ENCODE measurements around the gene GLYATL3.
"Not testable (repeated sequence)": the region's sequence is repeated elsewhere in the genome, so short reads cannot be mapped to it uniquely, and the experiment has no call there.

GLYATL3 gene

DNA sequence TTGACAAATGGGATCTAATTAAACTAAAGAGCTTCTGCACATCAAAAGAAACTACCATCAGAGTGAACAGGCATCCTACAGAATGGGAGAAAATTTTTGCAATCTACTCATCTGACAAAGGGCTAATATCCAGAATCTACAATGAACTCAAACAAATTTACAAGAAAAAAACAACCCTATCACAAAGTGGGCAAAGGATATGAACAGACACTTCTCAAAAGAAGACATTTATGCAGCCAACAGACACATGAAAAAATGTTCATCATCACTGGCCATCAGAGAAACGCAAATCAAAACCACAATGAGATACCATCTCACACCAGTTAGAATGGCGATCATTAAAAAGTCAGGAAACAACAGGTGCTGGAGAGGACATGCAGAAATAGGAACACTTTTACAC, 23.2 kb upstream of the GLYATL3 start:
- DNase-seq (ENCODE audit: low read depth, low spot score); H3K27ac ChIP-seq (ENCODE audit: low read length); H3K9me3 ChIP-seq (ENCODE audit: control insufficient read depth, insufficient read depth, low read length); H3K27me3 ChIP-seq (ENCODE audit: control insufficient read depth, insufficient read depth, low read length); H3K4me1 ChIP-seq (ENCODE audit: control insufficient read depth, insufficient read depth, low read length); H3K4me3 ChIP-seq (ENCODE audit: low read length); H3K36me3 ChIP-seq (ENCODE audit: control insufficient read depth, insufficient read depth, low read length): not testable (repeated sequence)
- no CpG with 5 or more reads among the region's 2 CpGs for WGBS (ENCODE audit: insufficient coverage, insufficient read length)

DNA sequence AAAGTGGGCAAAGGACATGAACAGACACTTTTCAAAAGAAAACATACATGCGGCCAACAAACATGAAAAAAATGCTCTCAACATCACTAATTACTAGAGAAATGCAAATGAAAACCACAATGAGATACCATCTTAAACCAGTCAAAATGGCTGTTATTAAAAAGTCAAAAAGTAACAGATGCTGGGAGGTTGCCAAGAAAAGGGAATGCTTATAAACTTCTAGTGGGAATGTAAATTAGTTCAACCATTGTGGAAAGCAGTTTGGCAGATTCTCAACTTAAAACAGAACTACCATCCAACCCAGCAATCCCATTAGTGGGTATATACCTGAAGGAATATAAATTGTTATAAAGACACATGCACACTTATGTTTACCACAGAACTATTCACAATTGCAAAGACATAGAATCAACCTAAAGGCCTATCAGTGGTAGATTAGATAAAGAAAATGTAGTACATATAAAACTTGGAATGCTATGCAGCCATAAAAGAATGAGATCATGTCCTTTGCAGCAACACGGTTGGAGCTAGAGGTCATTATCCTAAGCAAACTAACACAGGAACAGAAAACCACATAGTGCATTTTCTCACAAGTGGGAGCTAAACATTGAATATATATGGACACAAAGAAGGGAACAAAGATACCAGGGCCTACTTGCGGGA, 20.3 kb upstream of the GLYATL3 start:
- Histone ChIP-seq H3K27ac (ENCODE audit: low read length) (no peak overlapping the region), H3K27me3 (ENCODE audit: control insufficient read depth, insufficient read depth, low read length) (no peaks in the 10 kb centered on the region), H3K9me3 (ENCODE audit: control insufficient read depth, insufficient read depth, low read length) (no peaks in the 10 kb centered on the region), H3K4me3 (ENCODE audit: low read length) (no peak overlapping the region), H3K36me3 (ENCODE audit: control insufficient read depth, insufficient read depth, low read length) (no peaks in the 10 kb centered on the region; the same call in 1 of the 2 replicates), H3K4me1 (ENCODE audit: control insufficient read depth, insufficient read depth, low read length) (no peaks in the 10 kb centered on the region)
- no peak for DNase-seq (ENCODE audit: low read depth, low spot score)
- no CpG with 5 or more reads among the region's 3 CpGs for WGBS (ENCODE audit: insufficient coverage, insufficient read length)

DNA sequence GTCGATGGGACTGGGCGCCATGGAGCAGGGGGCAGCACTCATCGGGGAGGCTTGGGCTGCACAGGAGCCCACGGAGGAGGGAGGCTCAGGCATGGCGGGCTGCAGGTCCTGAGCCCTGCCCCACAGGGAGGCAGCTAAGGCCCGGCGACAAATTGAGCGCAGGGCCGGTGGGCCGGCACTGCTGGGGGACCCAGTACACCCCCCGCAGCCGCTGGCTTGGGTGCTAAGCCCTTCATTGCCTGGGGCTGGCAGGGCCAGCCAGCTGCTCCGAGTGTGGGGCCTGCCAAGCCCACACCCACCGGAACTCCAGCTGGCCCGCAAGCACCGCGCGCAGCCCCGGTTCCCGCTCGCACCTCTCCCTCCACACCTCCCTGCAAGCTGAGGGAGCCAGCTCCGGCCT, 17.9 kb upstream of the GLYATL3 start:
- WGBS (ENCODE audit: insufficient coverage, insufficient read length), result no CpG with 5 or more reads among the region's 22 CpGs
- H3K27me3 ChIP-seq (ENCODE audit: control insufficient read depth, insufficient read depth, low read length); H3K4me1 ChIP-seq (ENCODE audit: control insufficient read depth, insufficient read depth, low read length); H3K27ac ChIP-seq (ENCODE audit: low read length); H3K9me3 ChIP-seq (ENCODE audit: control insufficient read depth, insufficient read depth, low read length); H3K4me3 ChIP-seq (ENCODE audit: low read length); DNase-seq (ENCODE audit: low read depth, low spot score); H3K36me3 ChIP-seq (ENCODE audit: control insufficient read depth, insufficient read depth, low read length): not testable (repeated sequence)

DNA sequence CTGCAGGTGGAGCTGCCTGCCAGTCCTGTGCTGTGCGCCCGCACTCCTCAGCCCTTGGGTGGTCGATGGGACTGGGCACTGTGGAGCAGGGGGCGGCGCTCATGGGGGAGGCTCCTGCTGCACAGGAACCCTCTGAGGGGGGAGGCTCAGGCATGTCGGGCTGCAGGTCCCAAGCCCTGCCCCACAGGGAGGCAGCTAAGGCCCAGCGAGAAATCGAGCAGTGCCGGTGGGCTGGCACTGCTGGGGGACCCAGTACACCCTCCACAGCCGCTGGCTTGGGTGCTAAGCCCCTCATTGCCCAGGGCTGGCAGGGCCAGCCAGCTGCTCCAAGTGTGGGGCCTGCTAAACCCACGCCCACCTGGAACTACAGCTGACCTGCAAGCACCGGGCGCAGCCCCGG, 16.3 kb upstream of the GLYATL3 start:
- WGBS (ENCODE audit: insufficient coverage, insufficient read length), result no CpG with 5 or more reads among the region's 14 CpGs
- not testable (repeated sequence) for H3K9me3 ChIP-seq (ENCODE audit: control insufficient read depth, insufficient read depth, low read length); H3K27ac ChIP-seq (ENCODE audit: low read length); H3K4me3 ChIP-seq (ENCODE audit: low read length); H3K27me3 ChIP-seq (ENCODE audit: control insufficient read depth, insufficient read depth, low read length); H3K4me1 ChIP-seq (ENCODE audit: control insufficient read depth, insufficient read depth, low read length); H3K36me3 ChIP-seq (ENCODE audit: control insufficient read depth, insufficient read depth, low read length); DNase-seq (ENCODE audit: low read depth, low spot score)

DNA sequence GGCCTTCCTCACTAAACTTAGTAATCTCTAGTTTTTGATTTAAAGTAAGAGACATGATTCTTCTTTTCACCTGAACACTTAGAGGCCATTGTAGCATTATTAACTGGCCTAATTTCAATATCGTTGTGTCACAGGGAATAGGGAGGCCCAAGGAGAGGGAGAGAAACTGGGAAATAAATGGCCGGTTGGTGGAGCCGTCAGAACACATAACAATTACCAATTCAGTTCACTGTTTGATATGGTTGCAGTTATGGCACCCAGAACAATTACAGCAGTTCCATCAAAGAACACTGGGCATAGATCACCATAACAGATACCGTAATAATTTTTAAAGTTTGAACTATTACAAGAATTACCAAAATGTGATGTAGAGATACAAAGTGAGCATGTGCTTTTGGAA, 9.1 kb upstream of the GLYATL3 start:
- no peak for DNase-seq (ENCODE audit: low read depth, low spot score)
- peaks cover 5% of the 10 kb centered on the region; the same call in 1 of the 2 replicates for H3K36me3 ChIP-seq (ENCODE audit: control insufficient read depth, insufficient read depth, low read length)
- no peaks in the 10 kb centered on the region for H3K9me3 ChIP-seq (ENCODE audit: control insufficient read depth, insufficient read depth, low read length)
- no peak overlapping the region for H3K4me3 ChIP-seq (ENCODE audit: low read length)
- no peak overlapping the region for H3K27ac ChIP-seq (ENCODE audit: low read length)
- no peaks in the 10 kb centered on the region for H3K4me1 ChIP-seq (ENCODE audit: control insufficient read depth, insufficient read depth, low read length)
- no CpG with 5 or more reads among the region's 4 CpGs for WGBS (ENCODE audit: insufficient coverage, insufficient read length)
- H3K27me3 ChIP-seq (ENCODE audit: control insufficient read depth, insufficient read depth, low read length), result no peaks in the 10 kb centered on the region

DNA sequence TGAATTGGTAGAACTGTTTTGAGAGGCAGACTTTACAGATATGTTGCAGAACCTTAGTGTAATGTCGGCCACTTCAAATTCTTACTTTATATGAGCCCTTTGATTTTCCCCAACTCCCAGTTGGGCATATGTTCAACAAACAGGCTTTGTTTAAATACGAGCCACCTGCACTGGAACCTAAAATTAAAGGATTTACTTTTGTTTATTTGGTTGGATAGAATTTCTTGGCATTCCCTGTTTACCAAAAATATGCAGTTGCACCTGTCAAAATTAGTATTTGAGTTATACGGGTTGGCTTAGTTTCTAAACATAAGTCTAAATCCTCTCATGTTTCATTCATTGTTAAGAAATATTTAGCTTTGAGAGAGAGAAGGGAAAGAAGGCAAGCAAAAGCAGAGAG, 2.4 kb upstream of the GLYATL3 start:
- no CpG with 5 or more reads among the region's 3 CpGs for WGBS (ENCODE audit: insufficient coverage, insufficient read length)
- no peaks in the 10 kb centered on the region for H3K9me3 ChIP-seq (ENCODE audit: control insufficient read depth, insufficient read depth, low read length)
- H3K4me3 ChIP-seq (ENCODE audit: low read length), result no peak overlapping the region
- DNase-seq (ENCODE audit: low read depth, low spot score), result no peak
- no peaks in the 10 kb centered on the region for H3K27me3 ChIP-seq (ENCODE audit: control insufficient read depth, insufficient read depth, low read length)
- H3K27ac ChIP-seq (ENCODE audit: low read length), result no peak overlapping the region
- no peaks in the 10 kb centered on the region for H3K36me3 ChIP-seq (ENCODE audit: control insufficient read depth, insufficient read depth, low read length)
- no peaks in the 10 kb centered on the region for H3K4me1 ChIP-seq (ENCODE audit: control insufficient read depth, insufficient read depth, low read length)

DNA sequence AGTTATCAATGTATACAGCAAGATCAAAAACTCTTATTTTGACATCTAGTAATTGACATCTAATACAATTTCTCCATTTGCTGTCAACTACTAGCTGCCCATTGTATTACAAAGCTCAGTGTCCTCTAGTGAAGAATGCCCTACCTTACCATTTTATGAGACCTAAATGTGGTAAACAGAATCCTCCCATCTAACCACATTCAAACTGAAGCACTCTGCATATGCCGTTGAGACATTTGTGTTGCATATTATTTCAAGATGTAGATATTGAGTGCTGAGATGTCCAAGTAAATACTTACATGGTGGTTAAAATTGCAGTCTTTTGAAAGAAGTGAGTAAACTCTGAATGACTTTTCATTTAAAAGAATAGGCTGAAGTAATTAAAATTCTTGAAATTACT, 597 bp upstream of the GLYATL3 start:
- no CpG with 5 or more reads among the region's 1 CpG for WGBS (ENCODE audit: insufficient coverage, insufficient read length)

DNA sequence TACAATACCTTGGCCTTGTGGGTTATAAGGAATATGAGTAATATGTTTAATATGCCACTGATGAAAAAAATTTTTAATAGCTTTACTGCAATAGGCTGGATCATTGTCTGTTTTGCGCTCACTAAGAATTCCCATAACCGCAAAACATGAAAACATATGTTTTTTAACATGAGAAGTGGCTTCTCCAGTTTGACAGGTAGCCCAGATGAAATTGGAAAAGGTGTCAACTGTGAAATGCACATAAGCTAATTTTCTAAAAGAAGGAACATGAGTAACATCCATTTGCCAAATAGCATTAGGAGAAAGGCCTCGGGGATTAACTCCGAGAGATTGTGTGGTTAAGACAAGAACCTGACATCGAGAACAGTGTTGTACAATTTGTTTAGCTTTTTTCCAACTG, 4.9 kb downstream of the GLYATL3 start:
- no peaks in the 10 kb centered on the region for H3K27me3 ChIP-seq (ENCODE audit: control insufficient read depth, insufficient read depth, low read length)

More for the DNA sequence above, 597 bp upstream of the GLYATL3 start:
- Histone ChIP-seq H3K27ac (ENCODE audit: low read length) (no peak overlapping the region), H3K9me3 (ENCODE audit: control insufficient read depth, insufficient read depth, low read length) (no peaks in the 10 kb centered on the region), H3K36me3 (ENCODE audit: control insufficient read depth, insufficient read depth, low read length) (no peaks in the 10 kb centered on the region), H3K4me1 (ENCODE audit: control insufficient read depth, insufficient read depth, low read length) (no peaks in the 10 kb centered on the region), H3K4me3 (ENCODE audit: low read length) (no peak overlapping the region), H3K27me3 (ENCODE audit: control insufficient read depth, insufficient read depth, low read length) (no peaks in the 10 kb centered on the region)
- no peak for DNase-seq (ENCODE audit: low read depth, low spot score)

DNA sequence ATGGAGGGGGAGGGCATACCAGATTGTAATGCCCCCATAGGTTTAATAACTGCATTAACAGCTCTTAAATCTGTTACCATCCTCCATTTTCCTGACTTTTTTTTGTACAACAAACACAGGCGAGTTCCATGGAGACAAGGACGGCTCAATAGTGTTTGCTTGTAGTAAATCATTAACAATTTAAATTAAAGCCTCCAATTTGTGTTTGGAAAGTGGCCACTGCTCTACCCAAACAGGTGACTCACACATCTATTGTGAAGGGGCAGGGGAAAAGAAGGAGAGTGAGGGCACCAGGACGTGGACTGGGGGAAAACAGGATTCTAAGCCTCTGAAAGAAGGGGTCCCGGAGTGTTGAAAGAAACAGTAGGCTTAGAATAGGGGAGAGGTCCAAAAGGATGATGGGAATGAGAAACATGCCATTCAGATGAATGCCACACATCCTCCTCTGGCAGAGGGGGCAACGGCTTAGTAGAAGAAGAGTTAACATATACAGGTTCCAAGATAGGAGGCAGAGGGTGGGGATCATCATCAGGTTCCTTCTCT, 6.9 kb downstream of the GLYATL3 start:
- Histone ChIP-seq H3K36me3 (ENCODE audit: control insufficient read depth, insufficient read depth, low read length) (no peaks in the 10 kb centered on the region), H3K4me3 (ENCODE audit: low read length) (no peak overlapping the region), H3K27me3 (ENCODE audit: control insufficient read depth, insufficient read depth, low read length) (no peaks in the 10 kb centered on the region), H3K4me1 (ENCODE audit: control insufficient read depth, insufficient read depth, low read length) (no peaks in the 10 kb centered on the region), H3K27ac (ENCODE audit: low read length) (no peak overlapping the region), H3K9me3 (ENCODE audit: control insufficient read depth, insufficient read depth, low read length) (no peaks in the 10 kb centered on the region)
- DNase-seq (ENCODE audit: low read depth, low spot score), result no peak
- WGBS (ENCODE audit: insufficient coverage, insufficient read length), result no CpG with 5 or more reads among the region's 5 CpGs

More for the DNA sequence above, 4.9 kb downstream of the GLYATL3 start:
- Histone ChIP-seq H3K4me1 (ENCODE audit: control insufficient read depth, insufficient read depth, low read length) (no peaks in the 10 kb centered on the region), H3K36me3 (ENCODE audit: control insufficient read depth, insufficient read depth, low read length) (no peaks in the 10 kb centered on the region), H3K4me3 (ENCODE audit: low read length) (no peak overlapping the region), H3K27ac (ENCODE audit: low read length) (no peak overlapping the region), H3K9me3 (ENCODE audit: control insufficient read depth, insufficient read depth, low read length) (no peaks in the 10 kb centered on the region)
- no peak for DNase-seq (ENCODE audit: low read depth, low spot score)
- no CpG with 5 or more reads among the region's 5 CpGs for WGBS (ENCODE audit: insufficient coverage, insufficient read length)

DNA sequence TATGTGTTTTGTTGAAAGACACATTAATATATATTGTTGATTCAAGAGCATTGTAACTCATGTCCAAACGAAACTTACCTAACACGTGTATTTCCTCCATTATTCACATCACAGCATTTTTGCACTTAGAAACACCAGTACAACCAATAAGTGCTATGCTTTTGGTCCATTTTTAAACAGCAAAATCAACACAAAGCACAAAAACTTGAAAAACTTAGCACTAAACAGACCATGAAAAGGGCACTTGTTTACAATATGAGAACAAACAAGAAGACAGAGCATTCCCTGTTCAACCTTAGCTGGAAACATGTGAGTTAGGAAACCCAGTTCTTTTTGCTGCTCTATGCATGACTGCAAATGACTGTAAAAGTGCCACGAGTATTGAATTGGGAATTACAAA, 9.6 kb downstream of the GLYATL3 start:
- H3K27me3 ChIP-seq (ENCODE audit: control insufficient read depth, insufficient read depth, low read length), result no peaks in the 10 kb centered on the region

More for the DNA sequence above, 9.6 kb downstream of the GLYATL3 start:
- no peaks in the 10 kb centered on the region for H3K4me1 ChIP-seq (ENCODE audit: control insufficient read depth, insufficient read depth, low read length)
- H3K4me3 ChIP-seq (ENCODE audit: low read length), result no peak overlapping the region
- no peaks in the 10 kb centered on the region for H3K9me3 ChIP-seq (ENCODE audit: control insufficient read depth, insufficient read depth, low read length)
- no peaks in the 10 kb centered on the region for H3K36me3 ChIP-seq (ENCODE audit: control insufficient read depth, insufficient read depth, low read length)
- no CpG with 5 or more reads among the region's 3 CpGs for WGBS (ENCODE audit: insufficient coverage, insufficient read length)
- H3K27ac ChIP-seq (ENCODE audit: low read length), result no peak overlapping the region
- no peak for DNase-seq (ENCODE audit: low read depth, low spot score)
